Measurements from ENCODE around the gene TOR1AIP1. TPM values are rescaled to one million over a fixed set of nuclear protein-coding genes. Genes with fewer than 3 reads are reported as not detected.
"Not testable (repeated sequence)": the region's sequence is repeated elsewhere in the genome, so short reads cannot be mapped to it uniquely, and the experiment has no call there.

The TOR1AIP1 gene
- 63.1 and 69.7 TPM in 2 replicates for total RNA-seq (2014; rRNA removed; shearing (Covaris generic))
- 61.5 and 85.6 TPM in 2 replicates for polyA plus RNA-seq (2015; cell fraction: cytosol; rRNA removed)
- 20.2 and 23.3 TPM in 2 replicates for polyA plus RNA-seq (2015; cell fraction: nucleus; rRNA removed)

- peak; percentile 97 for DNase-seq (ENCODE audit: low read depth, low spot score)
- in situ Hi-C loops (cut with HindIII; ENCODE audit: low pct_unique_long_range_greater_than_20kb, low sequenced_read_pairs) = no loop called here
These were observed at the start of gene TOR1AIP1 for GRCh38 chr1:179882253-179883039. TOR1AIP1 (plus strand) TSS chr1:179882285; CDS start chr1:179882503, 218 bp downstream.

- in situ Hi-C loops (cut with HindIII; ENCODE audit: low pct_unique_long_range_greater_than_20kb, low sequenced_read_pairs); DNase-seq (ENCODE audit: low read depth, low spot score): not testable (repeated sequence)
These were observed 45.2 kb upstream of the TOR1AIP1 start for GRCh38 chr1:179836686-179837445.

GRCh38 chr1:179840107-179840506 is 42.0 kb upstream of the TOR1AIP1 start:
- in situ Hi-C loops (cut with HindIII; ENCODE audit: low pct_unique_long_range_greater_than_20kb, low sequenced_read_pairs) = no loop called here
- no peak for DNase-seq (ENCODE audit: low read depth, low spot score)

- in situ Hi-C loops (cut with HindIII; ENCODE audit: low pct_unique_long_range_greater_than_20kb, low sequenced_read_pairs) = no loop called here
- no peak for DNase-seq (ENCODE audit: low read depth, low spot score)
These were observed 33.9 kb upstream of the TOR1AIP1 start for GRCh38 chr1:179848233-179848632.

GRCh38 chr1:179853102-179853501 is 29.0 kb upstream of the TOR1AIP1 start:
- in situ Hi-C loops (cut with HindIII; ENCODE audit: low pct_unique_long_range_greater_than_20kb, low sequenced_read_pairs) = no loop called here
- DNase-seq (ENCODE audit: low read depth, low spot score) = no peak

GRCh38 chr1:179855831-179856230 is 26.3 kb upstream of the TOR1AIP1 start:
- DNase-seq (ENCODE audit: low read depth, low spot score); in situ Hi-C loops (cut with HindIII; ENCODE audit: low pct_unique_long_range_greater_than_20kb, low sequenced_read_pairs): not testable (repeated sequence)

- DNase-seq (ENCODE audit: low read depth, low spot score) = no peak
- in situ Hi-C loops (cut with HindIII; ENCODE audit: low pct_unique_long_range_greater_than_20kb, low sequenced_read_pairs) = no loop called here
These were observed 25.8 kb upstream of the TOR1AIP1 start for GRCh38 chr1:179856296-179856695.

- in situ Hi-C loops (cut with HindIII; ENCODE audit: low pct_unique_long_range_greater_than_20kb, low sequenced_read_pairs) = no loop called here
- no peak for DNase-seq (ENCODE audit: low read depth, low spot score)
These were observed 25.1 kb upstream of the TOR1AIP1 start for GRCh38 chr1:179857009-179857408.

GRCh38 chr1:179860652-179861051 is 21.4 kb upstream of the TOR1AIP1 start:
- in situ Hi-C loops (cut with HindIII; ENCODE audit: low pct_unique_long_range_greater_than_20kb, low sequenced_read_pairs) = no loop called here
- no peak for DNase-seq (ENCODE audit: low read depth, low spot score)

- DNase-seq (ENCODE audit: low read depth, low spot score) = no peak
- in situ Hi-C loops (cut with HindIII; ENCODE audit: low pct_unique_long_range_greater_than_20kb, low sequenced_read_pairs) = no loop called here
These were observed 16.7 kb upstream of the TOR1AIP1 start for GRCh38 chr1:179865377-179865776.

- in situ Hi-C loops (cut with HindIII; ENCODE audit: low pct_unique_long_range_greater_than_20kb, low sequenced_read_pairs) = no loop called here
- DNase-seq (ENCODE audit: low read depth, low spot score) = no peak
These were observed 15.5 kb upstream of the TOR1AIP1 start for GRCh38 chr1:179866616-179867015.

GRCh38 chr1:179867493-179868330 is 14.4 kb upstream of the TOR1AIP1 start:
- in situ Hi-C loops (cut with HindIII; ENCODE audit: low pct_unique_long_range_greater_than_20kb, low sequenced_read_pairs) = no loop called here
- peak; percentile 80 for DNase-seq (ENCODE audit: low read depth, low spot score)

GRCh38 chr1:179870870-179871269 is 11.2 kb upstream of the TOR1AIP1 start:
- DNase-seq (ENCODE audit: low read depth, low spot score) = no peak
- in situ Hi-C loops (cut with HindIII; ENCODE audit: low pct_unique_long_range_greater_than_20kb, low sequenced_read_pairs) = no loop called here

GRCh38 chr1:179871940-179872339 is 10.1 kb upstream of the TOR1AIP1 start:
- DNase-seq (ENCODE audit: low read depth, low spot score) = no peak
- in situ Hi-C loops (cut with HindIII; ENCODE audit: low pct_unique_long_range_greater_than_20kb, low sequenced_read_pairs) = no loop called here

- in situ Hi-C loops (cut with HindIII; ENCODE audit: low pct_unique_long_range_greater_than_20kb, low sequenced_read_pairs) = no loop called here
- no peak for DNase-seq (ENCODE audit: low read depth, low spot score)
These were observed 9.5 kb upstream of the TOR1AIP1 start for GRCh38 chr1:179872558-179872957.

GRCh38 chr1:179873438-179873851 is 8.6 kb upstream of the TOR1AIP1 start:
- DNase-seq (ENCODE audit: low read depth, low spot score) = no peak
- in situ Hi-C loops (cut with HindIII; ENCODE audit: low pct_unique_long_range_greater_than_20kb, low sequenced_read_pairs) = no loop called here

GRCh38 chr1:179875596-179876299 is 6.3 kb upstream of the TOR1AIP1 start:
- in situ Hi-C loops (cut with HindIII; ENCODE audit: low pct_unique_long_range_greater_than_20kb, low sequenced_read_pairs) = no loop called here
- DNase-seq (ENCODE audit: low read depth, low spot score) = no peak
